ENCODE data around the gene TAX1BP1. TPM values are rescaled to one million over a fixed set of nuclear protein-coding genes. Genes with fewer than 3 reads are reported as not detected.

TAX1BP1 gene
- polyA plus RNA-seq, 1 donor from 2014 or later: 115 TPM

DNA sequence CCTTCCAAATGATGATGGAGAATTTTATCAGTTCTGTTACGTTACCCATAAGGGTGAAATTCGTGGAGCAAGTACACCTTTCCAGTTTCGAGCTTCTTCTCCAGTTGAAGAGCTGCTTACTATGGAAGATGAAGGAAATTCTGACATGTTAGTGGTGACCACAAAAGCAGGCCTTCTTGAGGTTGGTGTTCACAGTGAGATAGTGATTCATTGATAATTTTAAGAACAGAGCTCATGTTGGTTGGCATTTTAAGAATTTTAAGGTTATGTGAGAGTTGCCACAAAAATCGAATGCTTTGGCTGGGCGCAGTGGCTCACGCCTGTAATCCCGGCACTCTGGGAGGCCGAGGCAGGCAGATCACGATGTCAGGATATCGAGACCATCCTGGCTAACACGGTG, 25.9 kb downstream of the TAX1BP1 start:
- Histone ChIP-seq H3F3A (ENCODE audit: insufficient read depth, low read length, poor library complexity, severe bottlenecking) (no peaks in the 10 kb centered on the region), H2AFZ (ENCODE audit: low read depth, low read length) (no peak overlapping the region), H3K36me3 (ENCODE audit: insufficient read depth, low read length) (peaks cover 6% of the 10 kb centered on the region), H3K27me3 (ENCODE audit: insufficient read depth, low read depth, low read length) (no peaks in the 10 kb centered on the region), H3K9me3 (ENCODE audit: low read length) (no peaks in the 10 kb centered on the region), H4K20me1 (ENCODE audit: insufficient read depth) (no peaks in the 10 kb centered on the region), H3K4me2 (ENCODE audit: low read length) (no peak overlapping the region), H3K4me3 (ENCODE audit: low read length) (no peak overlapping the region), H3K79me2 (replicated peaks; ENCODE audit: insufficient read depth, low read length) (no peaks in the 10 kb centered on the region), H3K27ac (ENCODE audit: low read length) (no peak overlapping the region), H3K9ac (ENCODE audit: low read length) (no peak overlapping the region), H3K9me2 (ENCODE audit: insufficient read depth, low read length) (no peaks in the 10 kb centered on the region)
- TF ChIP-seq SMC3 (conservative IDR thresholded peaks at IDR 0.05; ENCODE audit: poor library complexity): no peak
- no peak for TF ChIP-seq REST (IDR thresholded peaks at IDR 0.05; ENCODE audit: borderline replicate concordance)
- no peak for TF ChIP-seq POLR2AphosphoS5 (IDR thresholded peaks at IDR 0.05)
- no peak for TF ChIP-seq RAD21 (conservative IDR thresholded peaks at IDR 0.05)
- TF ChIP-seq TAF1 (IDR thresholded peaks at IDR 0.05; ENCODE audit: low read depth): no peak
- no peak for TF ChIP-seq CTCF (IDR thresholded peaks at IDR 0.05; ENCODE audit: poor library complexity, severe bottlenecking)
- no peak for TF ChIP-seq EZH2 (IDR thresholded peaks at IDR 0.05; ENCODE audit: borderline replicate concordance, insufficient read depth, low read length, poor library complexity, severe bottlenecking)

- no peak overlapping the region for H3K4me3 ChIP-seq (ENCODE audit: low read length)
- H3F3A ChIP-seq (ENCODE audit: insufficient read depth, low read length, poor library complexity, severe bottlenecking): no peaks in the 10 kb centered on the region
- H3K27me3 ChIP-seq (ENCODE audit: insufficient read depth, low read depth, low read length): no peaks in the 10 kb centered on the region
- H2AFZ ChIP-seq (ENCODE audit: low read depth, low read length): no peak overlapping the region
- no peak overlapping the region for H3K9ac ChIP-seq (ENCODE audit: low read length)
- no peaks in the 10 kb centered on the region for H3K79me2 ChIP-seq (replicated peaks; ENCODE audit: insufficient read depth, low read length)
- no peaks in the 10 kb centered on the region for H3K9me2 ChIP-seq (ENCODE audit: insufficient read depth, low read length)
- TF ChIP-seq EZH2 (IDR thresholded peaks at IDR 0.05; ENCODE audit: borderline replicate concordance, insufficient read depth, low read length, poor library complexity, severe bottlenecking): no peak
- TF ChIP-seq EP300 (conservative IDR thresholded peaks at IDR 0.05; ENCODE audit: poor library complexity, severe bottlenecking): no peak
- no peak for TF ChIP-seq MXI1 (conservative IDR thresholded peaks at IDR 0.05; ENCODE audit: poor library complexity, severe bottlenecking)
- no peak for TF ChIP-seq REST (IDR thresholded peaks at IDR 0.05; ENCODE audit: borderline replicate concordance)
- no peak for TF ChIP-seq SMC3 (conservative IDR thresholded peaks at IDR 0.05; ENCODE audit: poor library complexity)
- TF ChIP-seq CTCF (IDR thresholded peaks at IDR 0.05; ENCODE audit: poor library complexity, severe bottlenecking): no peak
- no peak for TF ChIP-seq RAD21 (conservative IDR thresholded peaks at IDR 0.05)
- no peak for TF ChIP-seq TAF1 (IDR thresholded peaks at IDR 0.05; ENCODE audit: low read depth)
- no peak for TF ChIP-seq POLR2AphosphoS5 (IDR thresholded peaks at IDR 0.05)
- H4K20me1 ChIP-seq (ENCODE audit: insufficient read depth): no peaks in the 10 kb centered on the region
- H3K4me2 ChIP-seq (ENCODE audit: low read length): no peak overlapping the region
- no peaks in the 10 kb centered on the region for H3K9me3 ChIP-seq (ENCODE audit: low read length)
- H3K27ac ChIP-seq (ENCODE audit: low read length): no peak overlapping the region
- H3K36me3 ChIP-seq (ENCODE audit: insufficient read depth, low read length): no peaks in the 10 kb centered on the region
Observed at GRCh38 chr7:27767374-27767773, 27.4 kb downstream of the TAX1BP1 start.
